Naive thymus-derived CD8-positive, alpha-beta T cell (primary cell): Measurements from ENCODE around the gene ATP13A1. TPM values are rescaled to one million over a fixed set of nuclear protein-coding genes. Genes with fewer than 3 reads are reported as not detected.

Experiments
- ATAC-seq, 2 donors: fragments of 150-1000 bp; cut with Tn5 transposase in 1 of 2; sonication (Bioruptor Pico), chemical (Tn5 transposase) in 1 of 2; 1 replicate in 1 of 2; 2 replicates in 1 of 2; pipeline ENCODE4 v1.10.0; 2021; ENCODE audit warnings: mild to moderate bottlenecking in 2 of 2, moderate library complexity in 2 of 2
- POLR2A ChIA-PET: fragments of 350-600 bp; sonication (Branson Sonifier 250); formaldehyde crosslinking; loops from one replicate; lab custom pipeline; 2021; ENCODE audit warnings: antibody characterized with exemption; lab: Charles Lee
- DNase-seq, 10 donors: peaks; one replicate each; pipeline versions ENCODE4 v3.0.0 to v3.0.0-alpha.2; 2020 to 2022
- H3K27ac Mint-ChIP-seq, 10 donors: one replicate each; pipeline ENCODE4 v1.8.0; 2020 to 2022; ENCODE audit warnings: mild to moderate bottlenecking in 10 of 10, mixed read lengths in 10 of 10, moderate library complexity in 4 of 10, inconsistent platforms in 1 of 10
- H3K27me3 Mint-ChIP-seq, 5 donors: one replicate each; pipeline ENCODE4 v1.8.0; 2021 to 2022; ENCODE audit warnings: mixed read lengths in 5 of 5
- H3K36me3 Mint-ChIP-seq, 3 donors: one replicate each; pipeline ENCODE4 v1.8.0; 2020 to 2022; ENCODE audit warnings: mixed read lengths in 3 of 3, mild to moderate bottlenecking in 2 of 3, inconsistent platforms in 1 of 3
- H3K4me1 Mint-ChIP-seq, 4 donors: one replicate each; pipeline ENCODE4 v1.8.0; 2021 to 2022; ENCODE audit warnings: mixed read lengths in 4 of 4
- H3K4me3 Mint-ChIP-seq, 10 donors: one replicate each; pipeline ENCODE4 v1.8.0; 2020 to 2022; ENCODE audit warnings: mild to moderate bottlenecking in 10 of 10, mixed read lengths in 10 of 10, moderate library complexity in 6 of 10, inconsistent platforms in 1 of 10
- H3K9me3 Mint-ChIP-seq, 9 donors: one replicate each; pipeline ENCODE4 v1.8.0; 2020 to 2022; ENCODE audit warnings: mixed read lengths in 9 of 9, mild to moderate bottlenecking in 3 of 9, inconsistent platforms in 1 of 9, moderate library complexity in 1 of 9
- polyA plus RNA-seq, 3 donors: library from polyadenylated mRNA; unstranded; fragments of 300-500 nt; fragmentation: Illumina TruSeq; gene quantifications; one replicate each; pipeline ENCODE4 v1.2.3, GENCODE V29; 2021
- total RNA-seq, 8 experiments: library from RNA in 2 of 8; stranded (reverse) in 2 of 8; gene quantifications; one replicate each; pipeline ENCODE4 v1.2.3 and lab custom pipeline; 2021 to 2026

The ATP13A1 gene
- total and polyA plus RNA-seq, 5 experiments from 2014 or later: 15.3 to 158 (median 46.7) TPM

DNA sequence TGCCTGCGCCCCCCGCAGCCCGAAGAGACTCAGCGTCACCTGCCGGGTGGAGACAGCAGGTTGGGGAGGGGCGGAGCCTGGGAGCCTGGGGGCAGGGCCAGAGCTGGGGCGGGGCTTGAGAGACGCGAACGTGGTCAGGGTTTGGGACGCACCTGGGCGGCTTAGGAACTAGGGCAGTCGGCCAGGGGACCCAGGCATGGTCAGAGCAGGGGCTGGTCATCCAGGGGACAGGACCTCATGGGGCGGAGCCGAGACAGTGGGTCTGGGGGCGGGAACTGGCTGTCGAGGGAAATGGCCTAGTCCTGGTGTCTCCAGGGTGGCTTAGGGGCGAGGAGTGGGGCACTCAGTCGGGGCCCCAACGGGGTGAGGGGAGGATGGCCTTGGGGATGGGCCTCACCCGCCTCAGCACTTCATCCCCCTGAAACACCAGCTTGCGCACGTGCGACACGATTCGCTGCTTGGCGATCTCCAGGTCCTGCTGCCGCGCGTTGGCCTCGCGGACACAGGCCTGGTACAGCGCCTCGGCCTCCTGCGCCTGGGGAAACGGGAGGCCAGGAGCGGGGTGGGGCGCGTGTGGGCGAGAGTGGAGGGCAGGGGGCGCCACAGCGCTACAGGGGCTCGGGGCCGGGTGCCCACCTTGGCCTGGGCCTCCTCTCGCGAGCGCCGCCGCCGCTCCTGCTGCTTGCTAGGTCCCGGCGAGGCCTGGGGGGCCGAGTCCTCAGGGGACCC is 25.8 kb downstream of the ATP13A1 start:
- POLR2A ChIA-PET: interaction anchor here (0.7 kb wide), 1 partner anchor 292 kb away, joined by 3 read pairs; no protein-coding TSS in a partner anchor
- DNase-seq (no peak), ATAC-seq (peak in 1 of 2 donors; percentile 36)
- H3K27ac Mint-ChIP-seq: no peak overlapping the region
- H3K27me3 Mint-ChIP-seq: no peaks in the 10 kb centered on the region
- no peak overlapping the region for H3K4me3 Mint-ChIP-seq
- H3K9me3 Mint-ChIP-seq: no peaks in the 10 kb centered on the region
- H3K4me1 Mint-ChIP-seq: peaks cover 15 to 49% (median 29%) of the 10 kb centered on the region in 4 donors
- peaks cover 5 to 75% (median 22%) of the 10 kb centered on the region in 3 donors for H3K36me3 Mint-ChIP-seq

DNA sequence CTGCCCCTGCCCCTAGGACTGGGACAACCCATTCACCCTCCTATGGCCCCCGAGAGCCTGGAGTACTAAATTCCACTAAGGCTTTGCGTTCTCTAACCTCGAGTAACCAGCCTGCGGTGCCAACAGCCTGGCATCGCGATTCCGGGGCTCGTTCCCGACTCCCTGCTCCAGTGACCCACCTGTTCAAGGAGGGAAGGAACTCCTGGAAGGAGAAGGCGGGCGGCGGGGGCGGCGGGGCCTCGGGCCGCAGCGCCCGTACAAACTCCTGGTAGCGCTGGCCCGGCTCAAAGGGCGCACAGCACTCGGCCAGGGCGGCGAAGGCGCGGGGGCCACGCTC is 26.3 kb downstream of the ATP13A1 start:
- no peak overlapping the region for H3K4me3 Mint-ChIP-seq
- DNase-seq: no peak
- H3K27ac Mint-ChIP-seq: no peak overlapping the region
- POLR2A ChIA-PET: no interaction called here
- ATAC-seq: no peak
- no peaks in the 10 kb centered on the region for H3K9me3 Mint-ChIP-seq
- H3K36me3 Mint-ChIP-seq: peaks cover 0 to 81% (median 24%) of the 10 kb centered on the region in 3 donors
- peaks cover 12 to 43% (median 26%) of the 10 kb centered on the region in 4 donors for H3K4me1 Mint-ChIP-seq
- no peaks in the 10 kb centered on the region for H3K27me3 Mint-ChIP-seq

DNA sequence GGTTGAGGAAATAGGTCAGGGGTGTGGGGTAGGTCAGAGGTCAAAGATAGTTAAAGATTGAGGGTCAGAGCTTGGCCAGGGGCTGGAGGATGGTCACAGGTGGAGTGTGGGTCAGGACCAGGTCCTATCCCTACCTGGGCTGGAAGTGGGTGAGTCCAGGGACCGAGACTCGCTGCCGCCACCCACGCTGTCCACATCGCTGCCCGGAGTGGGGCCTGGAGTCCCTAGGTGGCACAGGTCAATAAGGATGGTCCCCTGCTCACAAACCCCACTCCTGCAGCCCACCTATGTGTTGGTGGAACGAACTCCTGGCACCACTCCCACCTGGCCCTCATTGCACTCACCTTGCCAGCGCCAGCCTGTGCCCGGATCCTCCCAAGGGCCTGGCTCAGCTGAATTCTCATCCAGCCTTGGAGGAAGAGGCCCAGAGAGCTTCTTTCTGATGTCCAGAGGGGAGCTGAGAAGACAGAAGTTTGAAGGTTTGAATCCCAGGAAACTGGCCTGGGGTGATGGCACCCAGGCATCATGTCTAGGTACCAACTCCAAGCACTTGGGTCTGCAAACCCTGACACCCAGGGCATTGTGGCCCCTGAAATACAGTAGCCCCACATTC is 26.8 kb downstream of the ATP13A1 start:
- no peak for DNase-seq
- POLR2A ChIA-PET: interaction anchor here (0.6 kb wide), 1 partner anchor 28 kb away, joined by 3 read pairs; no protein-coding TSS in a partner anchor
- H3K9me3 Mint-ChIP-seq: no peaks in the 10 kb centered on the region
- H3K4me1 Mint-ChIP-seq: peaks cover 9 to 38% (median 21%) of the 10 kb centered on the region in 4 donors
- H3K36me3 Mint-ChIP-seq: peaks cover 0 to 82% (median 24%) of the 10 kb centered on the region in 3 donors
- ATAC-seq: no peak
- H3K27ac Mint-ChIP-seq: peak overlapping the region in 2 of 10 donors; percentile 48 to 84
- no peaks in the 10 kb centered on the region for H3K27me3 Mint-ChIP-seq
- no peak overlapping the region for H3K4me3 Mint-ChIP-seq

DNA sequence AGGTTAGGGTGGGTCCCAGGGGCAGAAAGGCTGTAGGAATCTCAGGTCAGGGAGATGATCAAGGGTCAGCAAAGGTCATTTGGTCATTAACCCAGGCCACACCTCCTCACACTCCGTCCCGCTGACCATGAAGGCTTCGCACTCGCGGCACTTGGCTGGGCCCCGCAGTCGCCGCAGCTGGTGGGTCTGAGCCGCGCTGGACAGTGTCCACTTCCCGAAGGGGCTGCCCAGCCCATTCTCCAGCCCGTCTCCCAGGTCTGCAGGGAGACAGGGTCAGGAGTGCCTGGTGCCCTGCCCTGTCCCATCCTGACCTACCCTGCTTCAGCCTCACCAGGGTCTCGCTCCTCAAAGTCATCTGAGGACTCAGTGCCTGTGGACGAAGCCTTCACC is 28.2 kb downstream of the ATP13A1 start:
- Mint-ChIP-seq H3K36me3 (peaks cover 0 to 86% (median 24%) of the 10 kb centered on the region in 3 donors), H3K27me3 (no peaks in the 10 kb centered on the region), H3K27ac (peak overlapping the region in 2 of 10 donors; percentile 31 to 83), H3K4me3 (no peak overlapping the region), H3K9me3 (no peaks in the 10 kb centered on the region), H3K4me1 (peaks cover 9 to 38% (median 19%) of the 10 kb centered on the region in 4 donors)
- POLR2A ChIA-PET: interaction anchor here (0.7 to 3.5 kb wide), 5 partner anchors 8 to 823 kb away, joined by 3 to 15 read pairs (median 4); partner anchors contain the start of genes ZNF101 and ZNF14
- ATAC-seq (no peak), DNase-seq (no peak)

DNA sequence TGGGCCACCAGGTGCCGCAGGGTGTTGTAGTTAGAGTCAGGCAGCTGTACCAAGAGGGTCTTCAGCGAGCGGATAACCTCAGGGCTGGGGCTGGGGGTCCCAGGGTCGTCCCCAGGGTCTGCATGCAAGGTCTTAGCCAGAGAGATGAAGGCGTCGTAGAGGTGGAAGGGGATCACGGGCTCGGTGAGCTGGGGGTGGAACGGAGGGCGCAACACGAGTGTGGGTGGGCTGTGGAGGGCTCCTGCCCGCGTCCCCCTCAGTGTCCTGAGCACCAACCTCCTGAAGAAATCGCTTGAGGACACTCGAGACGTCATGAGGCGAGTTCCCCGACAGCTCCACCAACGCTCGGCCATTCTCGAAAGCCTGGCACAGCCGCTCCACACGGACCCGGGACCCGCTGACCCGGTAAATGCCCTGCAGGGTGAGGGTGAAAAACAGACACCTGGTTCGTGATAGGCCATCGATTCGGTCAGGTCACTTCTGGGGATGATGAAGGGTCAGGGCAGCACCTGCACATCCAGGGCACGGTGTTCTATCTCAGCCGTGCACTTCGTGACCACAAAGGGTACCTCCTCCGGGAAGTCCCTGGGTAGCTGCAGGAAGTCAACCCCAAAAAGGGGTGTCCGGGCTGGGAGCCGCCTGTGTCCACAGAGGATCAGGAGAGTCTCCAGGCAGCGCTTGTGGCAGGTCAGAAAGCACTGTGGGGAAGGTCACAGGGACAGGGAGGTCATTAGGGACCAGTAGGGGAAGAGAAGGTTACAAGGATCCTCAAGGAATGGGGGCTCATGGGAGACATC is 28.8 kb downstream of the ATP13A1 start:
- H3K27me3 Mint-ChIP-seq: no peaks in the 10 kb centered on the region
- H3K27ac Mint-ChIP-seq: peak overlapping the region in 9 of 10 donors; percentile 8 to 83 (median 68)
- DNase-seq (peak in 1 of 10 donors; percentile 52), ATAC-seq (no peak)
- H3K4me3 Mint-ChIP-seq: peak overlapping the region in 2 of 10 donors; percentile 34 to 36
- no peaks in the 10 kb centered on the region for H3K9me3 Mint-ChIP-seq
- peaks cover 0 to 83% (median 24%) of the 10 kb centered on the region in 3 donors for H3K36me3 Mint-ChIP-seq
- peaks cover 6 to 32% (median 16%) of the 10 kb centered on the region in 4 donors for H3K4me1 Mint-ChIP-seq
- POLR2A ChIA-PET: interaction anchor here (1.0 to 3.5 kb wide), 4 partner anchors 14 to 98 kb away, joined by 3 to 15 read pairs (median 4); partner anchors contain the start of genes ZNF101 and ZNF14

DNA sequence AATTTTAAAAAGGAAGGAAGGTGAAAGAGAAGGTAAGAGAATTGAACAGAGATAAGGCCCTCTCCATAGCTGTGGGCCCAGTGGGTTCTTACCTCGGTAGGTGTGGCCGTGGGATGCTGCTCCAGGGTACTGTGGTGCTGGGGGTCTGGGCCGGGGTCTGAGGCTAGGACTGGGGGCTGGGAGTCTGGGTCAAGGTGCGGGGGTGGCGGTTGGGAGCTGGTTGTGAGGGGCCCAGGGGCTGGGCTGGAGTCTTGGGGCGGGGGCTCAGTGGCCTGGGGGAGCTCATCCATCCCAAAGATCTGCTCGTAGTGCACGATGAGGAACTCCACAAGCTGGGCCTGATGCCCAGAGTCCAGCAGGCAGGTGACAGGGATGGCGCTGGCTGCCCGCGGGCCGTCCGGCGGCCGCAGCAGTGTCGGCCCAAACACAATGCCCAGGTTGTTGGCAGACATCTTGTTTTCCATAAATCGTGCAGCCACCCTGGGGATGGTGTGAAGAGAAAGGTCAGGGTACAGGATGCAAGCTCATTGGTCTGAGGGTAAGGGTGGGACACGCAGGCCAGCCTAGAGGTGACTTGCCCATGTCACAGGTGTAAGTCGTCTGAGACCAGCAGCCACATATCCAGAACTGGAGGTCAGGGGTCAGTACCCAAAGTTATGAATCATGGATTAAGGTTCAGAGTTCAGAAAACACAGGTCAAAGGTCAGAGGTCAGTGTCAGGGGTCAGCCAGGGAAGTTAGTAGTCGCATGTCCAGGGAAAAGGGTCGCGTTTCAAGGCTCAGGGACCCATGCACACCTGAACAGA is 29.6 kb downstream of the ATP13A1 start:
- no peak for ATAC-seq
- peaks cover 0 to 77% (median 25%) of the 10 kb centered on the region in 3 donors for H3K36me3 Mint-ChIP-seq
- H3K27me3 Mint-ChIP-seq: no peaks in the 10 kb centered on the region
- peak in 1 of 10 donors; percentile 57 for DNase-seq
- H3K27ac Mint-ChIP-seq: peak overlapping the region in 8 of 10 donors; percentile 2 to 86 (median 60)
- H3K9me3 Mint-ChIP-seq: no peaks in the 10 kb centered on the region
- H3K4me3 Mint-ChIP-seq: peak overlapping the region in 2 of 10 donors; percentile 42 to 46
- POLR2A ChIA-PET: interaction anchor here (0.6 to 3.5 kb wide), 6 partner anchors 24 to 246 kb away, joined by 3 to 15 read pairs (median 4); partner anchors contain the start of gene ZNF101
- peaks cover 6 to 34% (median 17%) of the 10 kb centered on the region in 4 donors for H3K4me1 Mint-ChIP-seq

DNA sequence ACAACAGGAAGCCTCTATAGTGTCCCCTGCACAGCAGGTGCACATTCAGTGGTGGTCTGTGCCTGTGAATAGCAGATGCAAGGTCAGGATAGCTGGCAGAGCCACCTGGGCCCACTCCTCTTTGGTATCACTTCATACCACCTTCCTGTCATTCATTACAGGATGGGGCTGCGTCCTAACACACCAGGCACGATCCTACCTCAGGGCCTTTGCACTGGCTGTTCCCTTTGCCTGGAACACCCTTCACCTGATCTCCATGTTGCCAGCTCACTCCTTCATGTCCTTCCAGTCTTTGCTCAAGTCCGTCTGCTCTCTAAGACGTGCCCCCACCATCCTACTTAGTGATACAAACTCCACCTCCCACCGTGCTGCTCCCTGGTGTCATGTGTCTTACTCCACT is 30.8 kb downstream of the ATP13A1 start:
- Mint-ChIP-seq H3K36me3 (peaks cover 0 to 71% (median 27%) of the 10 kb centered on the region in 3 donors), H3K4me1 (peaks cover 8 to 38% (median 19%) of the 10 kb centered on the region in 4 donors), H3K27ac (peak overlapping the region in 6 of 10 donors; percentile 30 to 83 (median 66)), H3K27me3 (no peaks in the 10 kb centered on the region), H3K4me3 (no peak overlapping the region), H3K9me3 (no peaks in the 10 kb centered on the region)
- ATAC-seq (no peak), DNase-seq (peak in 1 of 10 donors; percentile 48)
- POLR2A ChIA-PET: interaction anchor here (0.5 to 3.5 kb wide), 3 partner anchors 34 to 1087 kb away, joined by 3 to 15 read pairs (median 7); partner anchors contain the start of gene ZNF101

DNA sequence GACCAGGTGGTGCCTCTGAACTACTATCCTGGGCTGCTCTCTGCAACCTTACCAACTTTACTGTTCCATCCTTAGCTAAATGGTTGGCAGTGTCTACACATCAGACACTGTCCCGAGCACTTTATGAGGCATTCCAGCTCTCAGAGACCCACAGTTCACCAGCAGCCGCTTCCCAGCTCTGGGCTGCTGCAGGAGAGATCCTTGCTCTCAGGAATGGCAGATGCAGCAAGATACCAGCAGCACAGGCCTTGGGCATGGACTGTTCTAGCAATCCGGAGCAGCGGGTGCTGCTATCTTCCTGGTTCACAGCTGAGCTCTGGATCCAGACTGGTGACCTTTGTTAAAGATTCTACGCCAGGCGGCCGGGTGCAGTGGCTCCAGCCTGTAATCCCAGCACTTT is 32.1 kb downstream of the ATP13A1 start:
- DNase-seq: peak in 1 of 10 donors; percentile 41
- H3K36me3 Mint-ChIP-seq: peaks cover 0 to 61% (median 27%) of the 10 kb centered on the region in 3 donors
- peak overlapping the region in 1 of 10 donors; percentile 70 for H3K4me3 Mint-ChIP-seq
- H3K27ac Mint-ChIP-seq: peak overlapping the region in 4 of 10 donors; percentile 3 to 81 (median 38)
- H3K4me1 Mint-ChIP-seq: peaks cover 17 to 52% (median 31%) of the 10 kb centered on the region in 4 donors
- POLR2A ChIA-PET: interaction anchor here (0.7 to 1.1 kb wide), 4 partner anchors 13 to 328 kb away, joined by 3 to 4 read pairs (median 4); no protein-coding TSS in a partner anchor
- no peaks in the 10 kb centered on the region for H3K27me3 Mint-ChIP-seq
- no peaks in the 10 kb centered on the region for H3K9me3 Mint-ChIP-seq
- no peak for ATAC-seq

DNA sequence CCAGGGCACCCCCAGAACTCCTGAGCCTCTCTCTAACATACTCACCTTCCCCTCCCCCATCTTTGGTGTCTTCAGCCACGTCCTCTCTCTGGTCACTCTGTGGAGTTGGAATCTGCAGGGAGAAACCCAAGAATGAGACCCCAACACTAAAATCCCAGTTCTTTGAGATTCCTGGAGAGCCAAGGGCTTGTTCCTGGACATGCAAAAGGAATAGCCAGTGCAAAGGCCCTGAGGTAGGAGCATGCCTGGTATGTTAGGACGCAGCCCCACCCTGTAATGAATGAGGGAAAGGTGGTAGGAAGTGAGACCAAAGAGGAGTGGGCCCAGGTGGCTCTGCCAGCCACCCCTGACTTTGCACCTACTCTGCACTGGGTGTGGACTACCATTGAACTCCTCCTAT is 33.0 kb downstream of the ATP13A1 start:
- Mint-ChIP-seq H3K9me3 (no peaks in the 10 kb centered on the region), H3K27ac (peak overlapping the region in 7 of 10 donors; percentile 6 to 81 (median 56)), H3K4me3 (peak overlapping the region in 3 of 10 donors; percentile 6 to 75 (median 18)), H3K4me1 (peaks cover 22 to 52% (median 35%) of the 10 kb centered on the region in 4 donors), H3K36me3 (peaks cover 0 to 57% (median 23%) of the 10 kb centered on the region in 3 donors), H3K27me3 (no peaks in the 10 kb centered on the region)
- DNase-seq (peak in 1 of 10 donors; percentile 38), ATAC-seq (no peak)
- POLR2A ChIA-PET: interaction anchor here (1.1 to 3.8 kb wide), 2 partner anchors 28 to 33 kb away, joined by 4 to 20 read pairs; partner anchors contain the start of gene ATP13A1

DNA sequence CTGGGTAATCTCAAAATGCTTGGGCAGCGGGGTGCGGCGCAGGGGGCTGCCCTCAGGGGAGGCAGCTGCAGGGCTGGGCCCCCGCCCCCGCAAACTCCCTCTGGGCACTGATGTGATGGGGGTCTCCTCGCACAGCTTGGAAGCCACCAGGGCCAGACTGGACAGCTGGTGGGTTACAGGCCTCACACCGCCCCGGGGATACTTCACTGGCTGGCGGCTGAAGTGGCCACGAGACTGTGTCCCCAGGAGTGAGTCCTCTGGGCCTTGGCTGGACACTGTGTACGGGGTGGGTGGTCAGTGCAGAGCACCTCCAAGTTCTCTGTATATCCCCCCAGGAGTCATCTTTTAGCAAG is 33.4 kb downstream of the ATP13A1 start:
- no peaks in the 10 kb centered on the region for H3K27me3 Mint-ChIP-seq
- peaks cover 0 to 53% (median 22%) of the 10 kb centered on the region in 3 donors for H3K36me3 Mint-ChIP-seq
- peak overlapping the region in 3 of 10 donors; percentile 45 to 85 (median 75) for H3K4me3 Mint-ChIP-seq
- POLR2A ChIA-PET: interaction anchor here (3.8 to 4.2 kb wide), 2 partner anchors 33 to 38 kb away, joined by 20 to 47 read pairs; partner anchors contain the start of genes ATP13A1 and ZNF101
- ATAC-seq (no peak), DNase-seq (peak in 1 of 10 donors; percentile 54)
- no peaks in the 10 kb centered on the region for H3K9me3 Mint-ChIP-seq
- H3K4me1 Mint-ChIP-seq: peaks cover 22 to 48% (median 34%) of the 10 kb centered on the region in 4 donors
- H3K27ac Mint-ChIP-seq: peak overlapping the region in 6 of 10 donors; percentile 17 to 81 (median 64)
